Parietal lobe (tissue), 2 donors: ENCODE data around the gene KRTAP19-1. TPM values are rescaled to one million over a fixed set of nuclear protein-coding genes. Genes with fewer than 3 reads are reported as not detected.

Experiments used
- small RNA-seq: library from RNA; depleted of rRNA; stranded (forward); fragments of <200 nt; gene quantifications from one replicate; pipeline ENCODE3, GENCODE V24; 2014; ENCODE audit warnings: low replicate concordance
- total RNA-seq: library from RNA; depleted of rRNA; stranded (reverse); fragments of >200 nt; gene quantifications from one replicate; pipeline ENCODE4 v1.2.3, GENCODE V29; 2014

Gene KRTAP19-1
- not detected for total RNA-seq

GRCh38 chr21:30480145-30480544, at the start of gene KRTAP19-1:
Gene KRTAP19-1, minus strand, starts transcription at chr21:30480367. Its CDS starts 50 bp downstream, at chr21:30480317.

GRCh38 chr21:30502041-30502440, 21.9 kb upstream of the KRTAP19-1 start, which contains the start of gene KRTAP19-5:
Gene KRTAP19-5, minus strand, starts transcription at chr21:30502141. Its CDS starts 51 bp downstream, at chr21:30502090.

DNA sequence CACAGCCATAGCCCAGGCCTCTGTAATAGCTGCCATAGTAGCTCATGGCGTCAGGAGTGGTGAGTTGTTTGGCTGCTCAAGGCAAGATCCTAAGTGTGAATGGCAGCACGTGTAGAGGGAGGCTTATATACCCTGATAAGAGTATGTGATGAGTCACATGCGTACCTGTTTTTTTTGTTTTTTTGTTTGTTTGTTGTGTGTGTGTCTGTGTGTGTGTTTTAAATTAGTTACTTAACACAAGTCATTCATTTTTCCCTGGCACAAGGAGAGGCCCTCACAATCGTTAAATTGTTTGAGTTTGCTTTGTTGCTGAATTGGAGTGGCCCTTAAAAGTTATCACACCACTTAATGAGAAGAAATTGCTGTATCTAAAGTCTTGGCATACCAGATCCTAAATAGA, 16.9 kb upstream of the KRTAP19-1 start, which contains the start of gene KRTAP19-4:
KRTAP19-4 (minus strand) TSS at position 101 of the 400 bp plus-strand sequence; CDS start at position 46, 55 bp downstream.

GRCh38 chr21:30491963-30492428, 11.8 kb upstream of the KRTAP19-1 start, which contains the start of gene KRTAP19-3:
Gene KRTAP19-3, minus strand, starts transcription at chr21:30492013. Its CDS starts 56 bp downstream, at chr21:30491957.

GRCh38 chr21:30487336-30487735, 7.2 kb upstream of the KRTAP19-1 start, which contains the start of gene KRTAP19-2:
Gene KRTAP19-2, minus strand, starts transcription at chr21:30487436. Its CDS starts 88 bp downstream, at chr21:30487348.

DNA sequence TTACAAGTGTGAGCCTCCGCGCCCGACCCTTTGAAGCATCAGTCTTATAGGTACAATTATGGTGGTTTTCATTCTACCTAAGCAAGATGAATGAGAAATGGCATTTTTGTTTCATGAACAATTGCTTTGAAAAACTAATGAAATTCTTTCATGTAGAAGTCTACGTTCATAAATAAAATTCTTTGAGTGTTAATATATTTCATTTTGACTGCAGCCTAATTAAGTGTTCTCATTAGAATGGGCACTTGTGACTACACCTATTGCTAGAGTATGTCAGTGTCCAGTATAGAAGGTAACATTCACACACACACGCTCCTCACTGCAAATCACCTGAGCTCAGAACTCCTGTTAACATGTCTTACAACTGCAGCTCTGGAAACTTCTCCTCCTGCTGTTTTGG, 40.2 kb downstream of the KRTAP19-1 start, which contains the start of gene KRTAP15-1:
KRTAP15-1 (plus strand) TSS at position 301 of the 400 bp plus-strand sequence; CDS start at position 354, 53 bp downstream.

DNA sequence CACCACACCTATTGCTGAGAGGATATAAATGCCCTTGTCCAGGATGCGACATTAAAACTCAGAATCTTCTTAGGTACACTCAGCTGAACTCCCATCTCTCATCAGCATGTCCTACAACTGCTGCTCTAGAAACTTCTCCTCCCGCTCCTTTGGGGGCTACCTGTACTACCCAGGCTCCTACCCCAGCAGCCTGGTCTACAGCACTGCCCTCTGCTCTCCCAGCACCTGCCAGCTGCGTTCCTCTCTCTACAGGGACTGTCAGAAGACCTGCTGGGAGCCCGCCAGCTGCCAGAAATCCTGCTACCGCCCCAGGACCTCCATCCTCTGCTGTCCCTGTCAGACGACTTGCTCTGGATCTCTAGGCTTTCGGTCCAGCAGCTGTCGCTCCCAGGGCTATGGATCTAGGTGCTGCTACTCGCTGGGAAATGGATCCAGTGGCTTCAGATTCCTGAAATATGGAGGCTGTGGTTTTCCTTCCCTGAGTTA, 50.0 kb downstream of the KRTAP19-1 start, which contains the start of gene KRTAP13-4:
KRTAP13-4 (plus strand) TSS at position 51 of the 486 bp plus-strand sequence; CDS start at position 107, 56 bp downstream.

Small RNA genes within 50 kb of the gene (small RNA-seq; reads per million reads assigned to genes)
- gene AP000567.1 (not detected), gene KRTAP19-10P (not detected), gene KRTAP19-9P (not detected)

Other genes starting within 250 kb of the KRTAP19-1 start
- gene KRTAP24-1, start 197.4 kb downstream of the KRTAP19-1 start, total RNA-seq, result not detected
- gene KRTAP25-1, start 190.9 kb downstream of the KRTAP19-1 start, total RNA-seq, result not detected
- gene KRTAP26-1, start 160.1 kb downstream of the KRTAP19-1 start, total RNA-seq, result not detected
- not detected for gene KRTAP27-1, start 142.7 kb downstream of the KRTAP19-1 start, total RNA-seq
- gene KRTAP23-1, start 131.8 kb downstream of the KRTAP19-1 start, total RNA-seq, result not detected
- gene KRTAP13-2, start 108.1 kb downstream of the KRTAP19-1 start, total RNA-seq, result not detected
- not detected for gene KRTAP13-1, start 84.3 kb downstream of the KRTAP19-1 start, total RNA-seq
- gene KRTAP13-3, start 54.4 kb downstream of the KRTAP19-1 start, total RNA-seq, result not detected
- gene KRTAP13-4, start 50.1 kb downstream of the KRTAP19-1 start, total RNA-seq, result not detected
- gene KRTAP15-1, start 40.1 kb downstream of the KRTAP19-1 start, total RNA-seq, result not detected
- gene KRTAP19-2, start 7.1 kb upstream of the KRTAP19-1 start, total RNA-seq, result not detected
- gene KRTAP19-3, start 11.6 kb upstream of the KRTAP19-1 start, total RNA-seq, result not detected
- not detected for gene KRTAP19-4, start 16.8 kb upstream of the KRTAP19-1 start, total RNA-seq
- not detected for gene KRTAP19-5, start 21.8 kb upstream of the KRTAP19-1 start, total RNA-seq
- gene KRTAP19-6, start 61.5 kb upstream of the KRTAP19-1 start, total RNA-seq, result not detected
- gene KRTAP19-7, start 80.9 kb upstream of the KRTAP19-1 start, total RNA-seq, result not detected
- gene KRTAP22-2, start 110.0 kb upstream of the KRTAP19-1 start, total RNA-seq, result not detected
- not detected for gene KRTAP6-3, start 112.1 kb upstream of the KRTAP19-1 start, total RNA-seq
- not detected for gene KRTAP6-2, start 118.5 kb upstream of the KRTAP19-1 start, total RNA-seq
- not detected for gene KRTAP22-1, start 120.7 kb upstream of the KRTAP19-1 start, total RNA-seq
- gene KRTAP6-1, start 133.6 kb upstream of the KRTAP19-1 start, total RNA-seq, result not detected
- not detected for gene KRTAP20-1, start 136.1 kb upstream of the KRTAP19-1 start, total RNA-seq
- not detected for gene KRTAP20-4, start 140.3 kb upstream of the KRTAP19-1 start, total RNA-seq
- gene KRTAP20-2, start 154.8 kb upstream of the KRTAP19-1 start, total RNA-seq, result not detected
- not detected for gene KRTAP20-3, start 162.5 kb upstream of the KRTAP19-1 start, total RNA-seq
- gene KRTAP21-3, start 238.4 kb upstream of the KRTAP19-1 start, total RNA-seq, result not detected